Endodermal cell (in vitro differentiated cells): Measurements from ENCODE around the gene RPN1. TPM values are rescaled to one million over a fixed set of nuclear protein-coding genes. Genes with fewer than 3 reads are reported as not detected.
A peak's percentile ranks its signal among the peaks of the same experiment; 100 is the strongest.

Source experiments
- DNase-seq: peaks from one replicate; pipeline ENCODE4 v3.0.0-alpha.2; 2017
- H3K27ac ChIP-seq: 2 replicates; pipeline ENCODE4 v1.5.1; 2013; ENCODE audit warnings: mild to moderate bottlenecking, low read depth, low read length, moderate library complexity
- H3K27me3 ChIP-seq: 2 replicates; pipeline ENCODE4 v1.6.1; 2013; ENCODE audit warnings: mild to moderate bottlenecking, low read length, moderate library complexity; ENCODE audit not compliant: insufficient read depth, control insufficient read depth, poor library complexity, severe bottlenecking
- H3K36me3 ChIP-seq: 2 replicates; pipeline ENCODE4 v1.7.0; 2013; ENCODE audit warnings: mild to moderate bottlenecking, low read length, moderate library complexity; ENCODE audit not compliant: control insufficient read depth, insufficient read depth
- H3K4me1 ChIP-seq: one replicate; pipeline ENCODE4 v1.7.0; 2013; ENCODE audit warnings: low read length; ENCODE audit not compliant: control insufficient read depth, insufficient read depth
- H3K4me3 ChIP-seq: 2 replicates; pipeline ENCODE4 v1.5.1; 2013; ENCODE audit warnings: mild to moderate bottlenecking, low read length, moderate library complexity
- H3K9ac ChIP-seq: 2 replicates; pipeline ENCODE4 v1.6.1; 2013; ENCODE audit warnings: mild to moderate bottlenecking, low read length, moderate library complexity; ENCODE audit not compliant: poor library complexity, severe bottlenecking; ENCODE audit errors: extremely low read depth
- H3K9me3 ChIP-seq: 2 replicates; pipeline ENCODE4 v1.6.1; 2013; ENCODE audit warnings: mild to moderate bottlenecking, low read length, moderate library complexity; ENCODE audit not compliant: control insufficient read depth
- H3K27ac Mint-ChIP-seq: 2 replicates; pipeline ENCODE4 v1.8.0; 2020; ENCODE audit warnings: mixed read lengths
- H3K27me3 Mint-ChIP-seq: 2 replicates; pipeline ENCODE4 v1.8.0; 2021; ENCODE audit warnings: mild to moderate bottlenecking, mixed read lengths; ENCODE audit not compliant: insufficient read depth
- H3K36me3 Mint-ChIP-seq: 2 replicates; pipeline ENCODE4 v1.8.0; 2020; ENCODE audit warnings: low read depth, mixed read lengths
- H3K4me1 Mint-ChIP-seq: 2 replicates; pipeline ENCODE4 v1.8.0; 2020; ENCODE audit warnings: mixed read lengths
- H3K4me3 Mint-ChIP-seq: 2 replicates; pipeline ENCODE4 v1.8.0; 2020; ENCODE audit warnings: mild to moderate bottlenecking, moderate library complexity, mixed read lengths
- H3K9me3 Mint-ChIP-seq: 2 replicates; pipeline ENCODE4 v1.8.0; 2020; ENCODE audit warnings: mild to moderate bottlenecking, mixed read lengths
- WGBS, 2 experiments: methylation state at CpG; one replicate each; pipeline versions ENCODE4 v1.1.5 to v1.1.7; 2013; ENCODE audit warnings: missing lambda C conversion rate in 2 of 2, mixed read lengths in 1 of 2; ENCODE audit not compliant: insufficient coverage in 1 of 2, insufficient read length in 1 of 2; 5-methylcytosine and 5-hydroxymethylcytosine counted together
- total RNA-seq, 2 donors: library from RNA; stranded (reverse); fragmentation: NEBNext Ultra II Directional in 1 of 2; extraction: Animal tissue kit (Norgen Biotek cat#: 25700) in 1 of 2; gene quantifications; 2 replicates in 1 of 2; 3 replicates in 1 of 2; pipeline ENCODE4 v1.2.1, GENCODE V29; 2021
- TF ChIP-seq, protein P1 (sequence below): fragments of 200-600 bp; sonication (generic); conservative IDR thresholded peaks from 2 replicates; pipeline ENCODE4 v1.5.0; 2021; ENCODE audit warnings: antibody characterized with exemption, mild to moderate bottlenecking

Gene RPN1
- total RNA-seq, 2 donors from 2014 or later: 197 to 210 TPM

DNA sequence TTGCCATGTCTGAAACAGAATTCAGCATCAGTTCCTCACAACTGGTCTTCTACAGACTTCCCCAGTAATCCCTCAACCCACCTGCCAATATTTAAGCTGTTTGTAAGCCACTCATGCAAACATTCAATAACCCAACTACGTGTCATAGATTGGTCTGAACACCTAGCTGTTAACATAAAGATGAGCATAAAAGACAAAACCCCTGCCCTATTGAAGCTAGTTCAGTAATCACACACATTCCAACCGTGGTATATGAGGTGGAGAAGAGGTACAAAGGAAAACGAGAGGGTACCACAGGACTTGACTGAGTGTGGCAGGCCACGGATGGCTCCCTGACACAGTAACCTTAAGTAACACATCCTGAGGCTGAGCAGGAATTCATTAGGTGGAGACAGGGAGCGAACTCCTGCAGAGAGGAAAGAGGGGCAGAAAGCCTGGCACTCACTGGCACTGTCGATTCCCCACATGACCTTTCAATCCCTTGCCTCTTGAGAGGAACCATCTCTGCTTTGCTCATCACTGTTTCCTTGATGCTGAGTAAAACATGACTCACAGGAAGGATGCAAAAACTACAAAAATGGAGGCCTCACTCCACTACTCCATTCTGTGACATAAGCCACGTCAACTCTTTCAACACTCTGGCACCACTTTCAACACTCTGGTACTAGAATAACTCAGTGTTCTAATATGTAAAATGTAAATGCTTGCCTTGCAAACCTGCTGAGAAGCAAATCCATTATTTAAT is 31.3 kb downstream of the RPN1 start:
- Histone ChIP-seq H3K4me1 (no peaks in the 10 kb centered on the region), H3K9ac (no peak overlapping the region), H3K36me3 (peaks cover 92% of the 10 kb centered on the region), H3K27me3 (no peaks in the 10 kb centered on the region), H3K9me3 (no peaks in the 10 kb centered on the region), H3K4me3 (no peak overlapping the region), H3K27ac (no peak overlapping the region)
- H3K27ac Mint-ChIP-seq: peak overlapping the region; percentile 96
- no peaks in the 10 kb centered on the region for H3K27me3 Mint-ChIP-seq
- WGBS, 2 experiments: 94 to 100% methylated on average over 5 to 7 of the region's 7 CpGs
- peak overlapping the region; percentile 86 for H3K4me3 Mint-ChIP-seq
- H3K9me3 Mint-ChIP-seq: no peaks in the 10 kb centered on the region
- no peak for DNase-seq
- peaks cover 58% of the 10 kb centered on the region for H3K36me3 Mint-ChIP-seq
- peaks cover 11% of the 10 kb centered on the region for H3K4me1 Mint-ChIP-seq
- TF ChIP-seq, protein P1, sequence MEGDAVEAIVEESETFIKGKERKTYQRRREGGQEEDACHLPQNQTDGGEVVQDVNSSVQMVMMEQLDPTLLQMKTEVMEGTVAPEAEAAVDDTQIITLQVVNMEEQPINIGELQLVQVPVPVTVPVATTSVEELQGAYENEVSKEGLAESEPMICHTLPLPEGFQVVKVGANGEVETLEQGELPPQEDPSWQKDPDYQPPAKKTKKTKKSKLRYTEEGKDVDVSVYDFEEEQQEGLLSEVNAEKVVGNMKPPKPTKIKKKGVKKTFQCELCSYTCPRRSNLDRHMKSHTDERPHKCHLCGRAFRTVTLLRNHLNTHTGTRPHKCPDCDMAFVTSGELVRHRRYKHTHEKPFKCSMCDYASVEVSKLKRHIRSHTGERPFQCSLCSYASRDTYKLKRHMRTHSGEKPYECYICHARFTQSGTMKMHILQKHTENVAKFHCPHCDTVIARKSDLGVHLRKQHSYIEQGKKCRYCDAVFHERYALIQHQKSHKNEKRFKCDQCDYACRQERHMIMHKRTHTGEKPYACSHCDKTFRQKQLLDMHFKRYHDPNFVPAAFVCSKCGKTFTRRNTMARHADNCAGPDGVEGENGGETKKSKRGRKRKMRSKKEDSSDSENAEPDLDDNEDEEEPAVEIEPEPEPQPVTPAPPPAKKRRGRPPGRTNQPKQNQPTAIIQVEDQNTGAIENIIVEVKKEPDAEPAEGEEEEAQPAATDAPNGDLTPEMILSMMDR: no peak

DNA sequence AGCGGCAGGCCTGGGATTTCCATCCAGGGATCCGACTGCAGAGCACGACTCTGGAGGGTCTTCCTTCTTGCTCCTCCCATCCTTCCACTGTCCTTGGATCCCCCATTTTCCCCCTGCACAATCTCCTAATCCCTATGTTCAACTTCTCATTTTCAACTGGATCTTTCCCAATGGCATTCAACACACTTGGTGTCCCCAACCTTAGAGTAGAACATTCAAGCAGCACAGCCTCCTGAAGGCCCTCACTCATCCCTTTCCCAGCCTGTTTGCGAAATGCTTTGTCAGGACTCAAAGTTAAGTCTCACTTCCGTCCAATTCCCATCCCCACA is 32.3 kb downstream of the RPN1 start:
- no peaks in the 10 kb centered on the region for H3K27me3 ChIP-seq
- peaks cover 92% of the 10 kb centered on the region for H3K36me3 ChIP-seq
- H3K27ac ChIP-seq: no peak overlapping the region
- no peaks in the 10 kb centered on the region for H3K4me1 ChIP-seq
- H3K9me3 ChIP-seq: no peaks in the 10 kb centered on the region
- WGBS, 2 experiments: 69 to 71% methylated on average over 5 of the region's 5 CpGs
- Mint-ChIP-seq H3K27me3 (no peaks in the 10 kb centered on the region), H3K9me3 (no peaks in the 10 kb centered on the region), H3K27ac (peak overlapping the region; percentile 96), H3K4me3 (peak overlapping the region; percentile 86), H3K36me3 (peaks cover 53% of the 10 kb centered on the region), H3K4me1 (peaks cover 11% of the 10 kb centered on the region)
- H3K4me3 ChIP-seq: peak overlapping the region; percentile 84
- DNase-seq: no peak
- TF ChIP-seq, protein P1: no peak
- peak overlapping the region; percentile 67 for H3K9ac ChIP-seq

DNA sequence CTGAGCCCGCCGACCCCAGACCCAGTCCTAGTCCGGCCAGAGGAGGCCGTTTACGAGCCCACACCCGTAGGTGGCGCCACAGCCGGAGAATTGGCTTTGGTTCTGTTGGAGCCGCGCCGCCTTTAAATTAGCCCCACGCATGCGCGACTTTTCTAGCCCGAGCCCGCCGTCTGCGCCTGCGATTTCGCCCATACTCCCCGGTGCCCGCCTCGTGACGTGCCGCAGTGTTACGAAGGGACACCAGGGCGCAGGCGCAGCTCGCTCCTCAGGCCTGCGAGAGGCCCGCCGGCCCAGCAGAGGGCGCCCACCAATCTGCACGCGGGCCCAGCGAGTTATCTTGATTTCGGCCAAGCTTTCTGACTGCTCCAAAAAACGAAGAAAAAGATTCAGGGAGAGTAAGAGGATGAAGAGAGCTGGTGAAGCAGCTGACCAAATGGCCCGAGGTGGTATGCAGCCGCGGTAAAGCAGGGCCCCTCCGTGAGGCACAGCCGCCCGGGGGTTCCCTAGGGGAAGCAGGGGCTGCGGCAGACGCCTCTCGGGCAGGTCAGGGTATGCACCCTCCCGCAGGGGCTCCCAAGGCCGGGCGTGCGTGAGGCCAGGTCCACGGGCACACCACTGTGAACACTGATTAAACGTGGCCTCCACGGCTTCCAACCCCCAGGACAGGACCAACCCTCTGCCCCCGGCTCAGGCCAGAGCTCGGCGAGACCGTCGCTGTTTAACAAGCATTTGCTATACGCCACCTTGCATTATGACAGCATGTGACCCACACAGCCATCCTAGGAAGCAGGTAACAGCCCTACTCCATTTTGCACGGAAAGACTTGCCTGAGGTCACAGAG is 32.8 kb downstream of the RPN1 start:
- no peaks in the 10 kb centered on the region for H3K27me3 ChIP-seq
- peak overlapping the region; percentile 67 for H3K9ac ChIP-seq
- 16 to 20% methylated on average over 51 to 61 of the region's 61 CpGs for WGBS, 2 experiments
- H3K4me3 ChIP-seq: peak overlapping the region; percentile 84
- peak overlapping the region; percentile 8 for H3K27ac ChIP-seq
- Mint-ChIP-seq H3K27ac (peak overlapping the region; percentile 96), H3K27me3 (no peaks in the 10 kb centered on the region), H3K9me3 (no peaks in the 10 kb centered on the region), H3K4me1 (peaks cover 11% of the 10 kb centered on the region), H3K36me3 (peaks cover 47% of the 10 kb centered on the region), H3K4me3 (peak overlapping the region; percentile 86)
- H3K4me1 ChIP-seq: no peaks in the 10 kb centered on the region
- TF ChIP-seq, protein P1: peak; percentile 97
- peaks cover 89% of the 10 kb centered on the region for H3K36me3 ChIP-seq
- peak; percentile 99 for DNase-seq
- no peaks in the 10 kb centered on the region for H3K9me3 ChIP-seq
